Measurements from ENCODE around the gene HOTAIR. TPM values are rescaled to one million over a fixed set of nuclear protein-coding genes. Genes with fewer than 3 reads are reported as not detected.

The HOTAIR gene
- polyA plus RNA-seq, 1 donor from 2014 or later: not detected

DNA sequence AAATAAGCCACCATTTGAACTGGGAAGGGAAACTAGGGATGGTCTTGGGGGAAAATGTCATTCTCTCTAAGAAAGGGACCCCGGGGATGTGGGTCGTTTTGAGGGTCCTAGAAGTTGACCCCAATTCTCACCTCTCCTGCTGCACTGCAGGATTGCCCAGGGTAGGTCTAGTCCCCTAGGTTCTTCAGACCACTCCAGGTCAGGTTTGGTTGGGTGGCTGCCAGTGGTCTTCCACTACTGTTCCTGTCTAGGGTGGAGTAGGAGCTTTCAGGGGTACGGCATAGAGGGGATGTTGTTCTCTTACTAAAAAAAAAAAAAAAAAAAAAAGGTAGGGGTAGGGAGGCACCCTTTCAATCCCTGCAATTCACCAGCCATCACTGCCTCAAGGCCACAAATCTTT lies 41.3 kb upstream of the HOTAIR start:
- no peak overlapping the region for H3K27ac ChIP-seq (ENCODE audit: low read length)
- no peak overlapping the region for H3K9ac ChIP-seq (ENCODE audit: low read length)
- H3F3A ChIP-seq (ENCODE audit: insufficient read depth, low read length, poor library complexity, severe bottlenecking): no peaks in the 10 kb centered on the region
- no peaks in the 10 kb centered on the region for H4K20me1 ChIP-seq (ENCODE audit: insufficient read depth)
- H3K4me2 ChIP-seq (ENCODE audit: low read length): no peak overlapping the region
- H3K27me3 ChIP-seq (ENCODE audit: insufficient read depth, low read depth, low read length): peaks cover 98% of the 10 kb centered on the region
- H2AFZ ChIP-seq (ENCODE audit: low read depth, low read length): no peak overlapping the region
- no peak overlapping the region for H3K4me3 ChIP-seq (ENCODE audit: low read length)
- no peaks in the 10 kb centered on the region for H3K36me3 ChIP-seq (ENCODE audit: insufficient read depth, low read length)
- TF ChIP-seq RAD21 (conservative IDR thresholded peaks at IDR 0.05) (no peak), EP300 (conservative IDR thresholded peaks at IDR 0.05; ENCODE audit: poor library complexity, severe bottlenecking) (no peak), SMC3 (conservative IDR thresholded peaks at IDR 0.05; ENCODE audit: poor library complexity) (no peak), EZH2 (IDR thresholded peaks at IDR 0.05; ENCODE audit: borderline replicate concordance, insufficient read depth, low read length, poor library complexity, severe bottlenecking) (no peak), MXI1 (conservative IDR thresholded peaks at IDR 0.05; ENCODE audit: poor library complexity, severe bottlenecking) (no peak), TAF1 (IDR thresholded peaks at IDR 0.05; ENCODE audit: low read depth) (no peak), POLR2AphosphoS5 (IDR thresholded peaks at IDR 0.05) (no peak), CTCF (IDR thresholded peaks at IDR 0.05; ENCODE audit: poor library complexity, severe bottlenecking) (no peak)
- TF ChIP-seq, protein P1, sequence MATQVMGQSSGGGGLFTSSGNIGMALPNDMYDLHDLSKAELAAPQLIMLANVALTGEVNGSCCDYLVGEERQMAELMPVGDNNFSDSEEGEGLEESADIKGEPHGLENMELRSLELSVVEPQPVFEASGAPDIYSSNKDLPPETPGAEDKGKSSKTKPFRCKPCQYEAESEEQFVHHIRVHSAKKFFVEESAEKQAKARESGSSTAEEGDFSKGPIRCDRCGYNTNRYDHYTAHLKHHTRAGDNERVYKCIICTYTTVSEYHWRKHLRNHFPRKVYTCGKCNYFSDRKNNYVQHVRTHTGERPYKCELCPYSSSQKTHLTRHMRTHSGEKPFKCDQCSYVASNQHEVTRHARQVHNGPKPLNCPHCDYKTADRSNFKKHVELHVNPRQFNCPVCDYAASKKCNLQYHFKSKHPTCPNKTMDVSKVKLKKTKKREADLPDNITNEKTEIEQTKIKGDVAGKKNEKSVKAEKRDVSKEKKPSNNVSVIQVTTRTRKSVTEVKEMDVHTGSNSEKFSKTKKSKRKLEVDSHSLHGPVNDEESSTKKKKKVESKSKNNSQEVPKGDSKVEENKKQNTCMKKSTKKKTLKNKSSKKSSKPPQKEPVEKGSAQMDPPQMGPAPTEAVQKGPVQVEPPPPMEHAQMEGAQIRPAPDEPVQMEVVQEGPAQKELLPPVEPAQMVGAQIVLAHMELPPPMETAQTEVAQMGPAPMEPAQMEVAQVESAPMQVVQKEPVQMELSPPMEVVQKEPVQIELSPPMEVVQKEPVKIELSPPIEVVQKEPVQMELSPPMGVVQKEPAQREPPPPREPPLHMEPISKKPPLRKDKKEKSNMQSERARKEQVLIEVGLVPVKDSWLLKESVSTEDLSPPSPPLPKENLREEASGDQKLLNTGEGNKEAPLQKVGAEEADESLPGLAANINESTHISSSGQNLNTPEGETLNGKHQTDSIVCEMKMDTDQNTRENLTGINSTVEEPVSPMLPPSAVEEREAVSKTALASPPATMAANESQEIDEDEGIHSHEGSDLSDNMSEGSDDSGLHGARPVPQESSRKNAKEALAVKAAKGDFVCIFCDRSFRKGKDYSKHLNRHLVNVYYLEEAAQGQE (IDR thresholded peaks at IDR 0.05; ENCODE audit: borderline replicate concordance): no peak
- no peaks in the 10 kb centered on the region for H3K9me2 ChIP-seq (ENCODE audit: insufficient read depth, low read length)
- H3K9me3 ChIP-seq (ENCODE audit: low read length): no peaks in the 10 kb centered on the region
- H3K79me2 ChIP-seq (replicated peaks; ENCODE audit: insufficient read depth, low read length): no peaks in the 10 kb centered on the region

DNA sequence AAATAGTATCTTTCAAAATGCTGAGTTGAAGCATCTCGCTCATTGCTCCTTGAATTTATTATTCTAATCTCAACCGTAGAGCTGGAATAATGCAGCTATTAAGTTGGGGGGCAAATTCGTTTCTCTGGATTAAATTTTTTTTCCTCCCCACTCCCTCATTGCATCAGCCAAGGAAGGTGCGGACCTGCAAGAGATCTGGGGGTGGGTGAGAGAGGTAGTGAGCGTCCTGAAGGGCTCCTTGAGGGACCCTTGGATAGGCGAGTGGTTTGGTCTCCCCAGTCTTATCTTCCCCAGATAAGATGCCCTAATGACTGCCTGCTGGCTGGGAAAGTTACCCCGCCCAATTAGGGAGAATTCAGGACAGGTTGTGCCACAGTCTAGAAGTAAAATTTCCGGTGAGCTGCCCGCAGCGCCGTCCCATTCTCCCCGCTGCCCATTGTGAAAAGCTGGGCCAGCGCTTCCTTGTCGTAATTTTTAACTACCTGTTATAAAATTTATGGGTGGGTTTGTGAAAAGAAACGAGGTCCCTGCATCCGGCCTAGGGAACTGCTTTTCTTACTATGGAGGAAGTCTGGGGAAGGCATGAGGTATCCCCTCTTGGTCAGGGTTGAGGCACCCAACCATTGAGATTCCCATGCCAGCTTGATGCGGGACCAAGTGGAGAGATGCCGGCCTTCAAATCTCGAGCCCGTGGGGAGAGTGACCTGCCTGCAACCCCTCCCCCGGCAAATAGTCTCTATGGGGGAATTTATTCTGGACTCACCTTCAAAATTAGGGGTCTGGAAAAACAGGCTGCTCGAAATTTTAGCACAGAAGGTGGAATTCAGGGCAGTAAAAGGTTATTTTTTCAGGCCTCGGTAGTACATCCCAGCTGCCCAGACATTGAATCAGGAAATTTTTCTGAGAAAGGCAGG lies 40.5 kb upstream of the HOTAIR start:
- Histone ChIP-seq H3K79me2 (replicated peaks; ENCODE audit: insufficient read depth, low read length) (no peaks in the 10 kb centered on the region), H3K27ac (ENCODE audit: low read length) (no peak overlapping the region), H3K9me3 (ENCODE audit: low read length) (no peaks in the 10 kb centered on the region), H3K9ac (ENCODE audit: low read length) (no peak overlapping the region), H3K36me3 (ENCODE audit: insufficient read depth, low read length) (no peaks in the 10 kb centered on the region), H4K20me1 (ENCODE audit: insufficient read depth) (no peaks in the 10 kb centered on the region), H3F3A (ENCODE audit: insufficient read depth, low read length, poor library complexity, severe bottlenecking) (no peaks in the 10 kb centered on the region), H2AFZ (ENCODE audit: low read depth, low read length) (no peak overlapping the region), H3K4me2 (ENCODE audit: low read length) (no peak overlapping the region), H3K27me3 (ENCODE audit: insufficient read depth, low read depth, low read length) (peaks cover 98% of the 10 kb centered on the region), H3K9me2 (ENCODE audit: insufficient read depth, low read length) (no peaks in the 10 kb centered on the region), H3K4me3 (ENCODE audit: low read length) (no peak overlapping the region)
- TF ChIP-seq POLR2AphosphoS5 (IDR thresholded peaks at IDR 0.05) (peak; percentile 69), SMC3 (conservative IDR thresholded peaks at IDR 0.05; ENCODE audit: poor library complexity) (no peak)
